ENCODE measurements around the gene DDX47. TPM values are rescaled to one million over a fixed set of nuclear protein-coding genes. Genes with fewer than 3 reads are reported as not detected.

Gene DDX47
- total and polyA plus RNA-seq, 2 experiments from 2014 or later = 54.0 to 90.8 TPM

- Histone ChIP-seq H3K9me2 (ENCODE audit: insufficient read depth) (peaks cover 9% of the 10 kb centered on the region; the same call in 1 of the 2 replicates), H3K4me2 (peak overlapping the region; percentile 85; the same call in 1 of the 2 replicates), H3K27ac (ENCODE audit: low read depth) (no peak overlapping the region), H3K4me3 (peak overlapping the region; percentile 63), H3K36me3 (ENCODE audit: insufficient read depth) (no peaks in the 10 kb centered on the region), H3K27me3 (ENCODE audit: insufficient read depth) (peaks cover 31% of the 10 kb centered on the region), H3F3A (replicated peaks; ENCODE audit: low read depth) (peaks cover 6% of the 10 kb centered on the region; the same call in 1 of the 2 replicates), H4K20me1 (replicated peaks; ENCODE audit: insufficient read depth) (no peaks in the 10 kb centered on the region), H3K4me1 (ENCODE audit: insufficient read depth) (peaks cover 15% of the 10 kb centered on the region), H2AFZ (peak overlapping the region; percentile 98), H3K79me2 (replicated peaks; ENCODE audit: insufficient read depth) (no peaks in the 10 kb centered on the region)
- Mint-ChIP-seq H3K4me3 (peak overlapping the region; percentile 63; the same call in 2 of the 3 replicates), H3K36me3 (ENCODE audit: low read depth) (peaks cover 4% of the 10 kb centered on the region; the same call in 2 of the 3 replicates), H3K4me1 (peaks cover 32% of the 10 kb centered on the region), H3K9me3 (peaks cover 9% of the 10 kb centered on the region; the same call in 1 of the 3 replicates), H3K27ac (no peak overlapping the region), H3K27me3 (ENCODE audit: insufficient read depth, low read depth, poor library complexity) (peaks cover 38% of the 10 kb centered on the region)
- TF ChIP-seq EZH2phosphoT487 (IDR thresholded peaks at IDR 0.05; ENCODE audit: unreplicated experiment) (no peak), ZNF331 (CRISPR knock-in tag; IDR thresholded peaks at IDR 0.05; ENCODE audit: low read depth) (no peak), NANOG (IDR thresholded peaks at IDR 0.05; ENCODE audit: borderline replicate concordance) (no peak), ZNF462 (CRISPR knock-in tag; IDR thresholded peaks at IDR 0.05) (no peak), STAT1 (IDR thresholded peaks at IDR 0.05; ENCODE audit: unreplicated experiment) (no peak), CTCF (conservative IDR thresholded peaks at IDR 0.05; ENCODE audit: low read depth in 2 of 2) (no peak), ZNF114 (CRISPR knock-in tag; IDR thresholded peaks at IDR 0.05) (no peak), POLR2AphosphoS5 (IDR thresholded peaks at IDR 0.05; ENCODE audit: low read depth) (no peak), CREB1 (CRISPR knock-in tag; IDR thresholded peaks at IDR 0.05; ENCODE audit: low read depth) (no peak), JUNB (IDR thresholded peaks at IDR 0.05; ENCODE audit: unreplicated experiment) (no peak), EZH2 (IDR thresholded peaks at IDR 0.05; ENCODE audit: low read depth, unreplicated experiment) (no peak)
- TF ChIP-seq, protein P1, sequence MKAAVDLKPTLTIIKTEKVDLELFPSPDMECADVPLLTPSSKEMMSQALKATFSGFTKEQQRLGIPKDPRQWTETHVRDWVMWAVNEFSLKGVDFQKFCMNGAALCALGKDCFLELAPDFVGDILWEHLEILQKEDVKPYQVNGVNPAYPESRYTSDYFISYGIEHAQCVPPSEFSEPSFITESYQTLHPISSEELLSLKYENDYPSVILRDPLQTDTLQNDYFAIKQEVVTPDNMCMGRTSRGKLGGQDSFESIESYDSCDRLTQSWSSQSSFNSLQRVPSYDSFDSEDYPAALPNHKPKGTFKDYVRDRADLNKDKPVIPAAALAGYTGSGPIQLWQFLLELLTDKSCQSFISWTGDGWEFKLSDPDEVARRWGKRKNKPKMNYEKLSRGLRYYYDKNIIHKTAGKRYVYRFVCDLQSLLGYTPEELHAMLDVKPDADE (IDR thresholded peaks at IDR 0.05) = no peak
- TF ChIP-seq, protein P2, sequence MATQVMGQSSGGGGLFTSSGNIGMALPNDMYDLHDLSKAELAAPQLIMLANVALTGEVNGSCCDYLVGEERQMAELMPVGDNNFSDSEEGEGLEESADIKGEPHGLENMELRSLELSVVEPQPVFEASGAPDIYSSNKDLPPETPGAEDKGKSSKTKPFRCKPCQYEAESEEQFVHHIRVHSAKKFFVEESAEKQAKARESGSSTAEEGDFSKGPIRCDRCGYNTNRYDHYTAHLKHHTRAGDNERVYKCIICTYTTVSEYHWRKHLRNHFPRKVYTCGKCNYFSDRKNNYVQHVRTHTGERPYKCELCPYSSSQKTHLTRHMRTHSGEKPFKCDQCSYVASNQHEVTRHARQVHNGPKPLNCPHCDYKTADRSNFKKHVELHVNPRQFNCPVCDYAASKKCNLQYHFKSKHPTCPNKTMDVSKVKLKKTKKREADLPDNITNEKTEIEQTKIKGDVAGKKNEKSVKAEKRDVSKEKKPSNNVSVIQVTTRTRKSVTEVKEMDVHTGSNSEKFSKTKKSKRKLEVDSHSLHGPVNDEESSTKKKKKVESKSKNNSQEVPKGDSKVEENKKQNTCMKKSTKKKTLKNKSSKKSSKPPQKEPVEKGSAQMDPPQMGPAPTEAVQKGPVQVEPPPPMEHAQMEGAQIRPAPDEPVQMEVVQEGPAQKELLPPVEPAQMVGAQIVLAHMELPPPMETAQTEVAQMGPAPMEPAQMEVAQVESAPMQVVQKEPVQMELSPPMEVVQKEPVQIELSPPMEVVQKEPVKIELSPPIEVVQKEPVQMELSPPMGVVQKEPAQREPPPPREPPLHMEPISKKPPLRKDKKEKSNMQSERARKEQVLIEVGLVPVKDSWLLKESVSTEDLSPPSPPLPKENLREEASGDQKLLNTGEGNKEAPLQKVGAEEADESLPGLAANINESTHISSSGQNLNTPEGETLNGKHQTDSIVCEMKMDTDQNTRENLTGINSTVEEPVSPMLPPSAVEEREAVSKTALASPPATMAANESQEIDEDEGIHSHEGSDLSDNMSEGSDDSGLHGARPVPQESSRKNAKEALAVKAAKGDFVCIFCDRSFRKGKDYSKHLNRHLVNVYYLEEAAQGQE (IDR thresholded peaks at IDR 0.05; ENCODE audit: unreplicated experiment) = no peak
- DNase-seq (ENCODE audit: low spot score) (no peak), ATAC-seq (no peak)
Observed at GRCh38 chr12:12786351-12786705, 26.8 kb upstream of the DDX47 start.

Data from GM23338 (cell line).